Vagina (tissue), 2 donors: ENCODE data around the gene NGEF. TPM values are rescaled to one million over a fixed set of nuclear protein-coding genes. Genes with fewer than 3 reads are reported as not detected.

Experiments
- DNase-seq, 2 donors: peaks; one replicate each; pipeline ENCODE4 v3.0.0-alpha.2; 2017; ENCODE audit errors: extremely low spot score in 2 of 2
- H3K27ac ChIP-seq: fragments of 200-600 bp; sonication (generic); one replicate; pipeline ENCODE4 v1.5.1; 2019
- H3K27me3 ChIP-seq: fragments of 200-600 bp; sonication (generic); one replicate; pipeline ENCODE4 v1.5.1; 2019
- H3K36me3 ChIP-seq, 2 donors: fragments of 200-600 bp; sonication (generic); one replicate each; pipeline ENCODE4 v1.5.1; 2017 to 2019
- H3K4me1 ChIP-seq: fragments of 200-600 bp; sonication (generic); one replicate; pipeline ENCODE4 v1.5.1; 2019
- H3K4me3 ChIP-seq, 2 donors: fragments of 200-600 bp; sonication (generic); 1 replicate in 1 of 2; 2 replicates in 1 of 2; pipeline ENCODE4 v1.5.1; 2016 to 2019
- H3K9me3 ChIP-seq: fragments of 200-600 bp; sonication (generic); one replicate; pipeline ENCODE4 v1.5.1; 2019
- CTCF ChIP-seq, 3 experiments: fragments of 450-650 bp in 2 of 3; fragments of 200-600 bp in 1 of 3; sonication (generic) in 1 of 3; IDR thresholded peaks; one replicate each; pipeline ENCODE4 v1.5.1; 2017 to 2019; ENCODE audit warnings: antibody characterized with exemption in 3 of 3, mild to moderate bottlenecking in 2 of 3, moderate library complexity in 2 of 3
- POLR2A ChIP-seq, 2 donors: fragments of 450-650 bp; IDR thresholded peaks; one replicate each; pipeline ENCODE4 v1.6.1; 2017; ENCODE audit warnings: antibody characterized with exemption in 2 of 2, mild to moderate bottlenecking in 2 of 2, moderate library complexity in 2 of 2
- POLR2AphosphoS5 ChIP-seq, 2 donors: sonication (generic); formaldehyde crosslinking; IDR thresholded peaks; one replicate each; pipeline ENCODE4 v1.9.0; 2017; ENCODE audit warnings: antibody characterized with exemption in 2 of 2, mild to moderate bottlenecking in 2 of 2, low read depth in 1 of 2; ENCODE audit not compliant: insufficient read depth in 1 of 2
- intact Hi-C: fragments of 100-400 bp; cut with DNase I; formaldehyde crosslinking; loops from one replicate; pipeline ENCODE4 v1.15.1; 2023
- total RNA-seq: library from RNA; depleted of rRNA; stranded (reverse); fragments of >200 nt; gene quantifications from one replicate; pipeline ENCODE4 v1.2.3, GENCODE V29; 2016

Gene NGEF
- total RNA-seq, 1 donor from 2014 or later, result 4.9 TPM

- no peak for TF ChIP-seq POLR2AphosphoS5 (IDR thresholded peaks at IDR 0.05; ENCODE audit: insufficient read depth in 1 of 2, low read depth in 1 of 2)
- no peak for TF ChIP-seq POLR2A (IDR thresholded peaks at IDR 0.05)
- no peak for TF ChIP-seq CTCF (IDR thresholded peaks at IDR 0.05)
- no peaks in the 10 kb centered on the region for H3K4me1 ChIP-seq
- no peaks in the 10 kb centered on the region for H3K36me3 ChIP-seq
- H3K27me3 ChIP-seq, result no peaks in the 10 kb centered on the region
- H3K27ac ChIP-seq, result no peak within 1 kb of the TSS
- intact Hi-C loops, result no loop called here
- no peaks in the 10 kb centered on the region for H3K9me3 ChIP-seq
- no peak for DNase-seq
- no peak within 1 kb of the TSS for H3K4me3 ChIP-seq
Measured at GRCh38 chr2:232870018-232870765, 142.9 kb downstream of the NGEF start, which contains the start of gene SNORC. Gene SNORC, plus strand, starts transcription at chr2:232870264. Its CDS starts 78 bp downstream, at chr2:232870342.

- TF ChIP-seq CTCF (IDR thresholded peaks at IDR 0.05) (no peak), POLR2AphosphoS5 (IDR thresholded peaks at IDR 0.05; ENCODE audit: insufficient read depth in 1 of 2, low read depth in 1 of 2) (no peak), POLR2A (IDR thresholded peaks at IDR 0.05) (no peak)
- DNase-seq, result peak in 1 of 2 donors; percentile 52
Measured at GRCh38 chr2:232869138-232870017, 143.7 kb downstream of the NGEF start.

GRCh38 chr2:232866104-232866503 is 147.0 kb downstream of the NGEF start:
- Histone ChIP-seq H3K9me3 (no peaks in the 10 kb centered on the region), H3K36me3 (no peaks in the 10 kb centered on the region), H3K27me3 (no peaks in the 10 kb centered on the region), H3K27ac (no peak overlapping the region), H3K4me1 (no peaks in the 10 kb centered on the region), H3K4me3 (no peak overlapping the region)
- no peak for TF ChIP-seq POLR2AphosphoS5 (IDR thresholded peaks at IDR 0.05; ENCODE audit: insufficient read depth in 1 of 2, low read depth in 1 of 2)
- TF ChIP-seq POLR2A (IDR thresholded peaks at IDR 0.05), result no peak
- TF ChIP-seq CTCF (IDR thresholded peaks at IDR 0.05), result no peak
- intact Hi-C loops, result no loop called here
- peak in 1 of 2 donors; percentile 10 for DNase-seq

More at GRCh38 chr2:232869138-232870017, 143.7 kb downstream of the NGEF start:
- Histone ChIP-seq H3K27me3 (no peaks in the 10 kb centered on the region), H3K9me3 (no peaks in the 10 kb centered on the region), H3K4me3 (no peak overlapping the region), H3K4me1 (no peaks in the 10 kb centered on the region), H3K27ac (no peak overlapping the region), H3K36me3 (no peaks in the 10 kb centered on the region)
- intact Hi-C loops, result no loop called here

GRCh38 chr2:232865165-232865564 is 147.9 kb downstream of the NGEF start:
- H3K27ac ChIP-seq, result no peak overlapping the region
- TF ChIP-seq POLR2AphosphoS5 (IDR thresholded peaks at IDR 0.05; ENCODE audit: insufficient read depth in 1 of 2, low read depth in 1 of 2) (no peak), POLR2A (IDR thresholded peaks at IDR 0.05) (no peak), CTCF (IDR thresholded peaks at IDR 0.05) (no peak)
- no peak for DNase-seq
- no peaks in the 10 kb centered on the region for H3K36me3 ChIP-seq
- no peaks in the 10 kb centered on the region for H3K27me3 ChIP-seq
- intact Hi-C loops, result no loop called here
- no peaks in the 10 kb centered on the region for H3K9me3 ChIP-seq
- no peak overlapping the region for H3K4me3 ChIP-seq
- no peaks in the 10 kb centered on the region for H3K4me1 ChIP-seq
